AG20443 (cell line): ENCODE data around the gene TAF5L.
"Not testable (repeated sequence)": the region's sequence is repeated elsewhere in the genome, so short reads cannot be mapped to it uniquely, and the experiment has no call there.

Experiments used
- DNase-seq: peaks from one replicate; pipeline ENCODE4 v3.0.0; 2012; ENCODE audit warnings: low spot score, mixed read lengths

TAF5L gene

DNA sequence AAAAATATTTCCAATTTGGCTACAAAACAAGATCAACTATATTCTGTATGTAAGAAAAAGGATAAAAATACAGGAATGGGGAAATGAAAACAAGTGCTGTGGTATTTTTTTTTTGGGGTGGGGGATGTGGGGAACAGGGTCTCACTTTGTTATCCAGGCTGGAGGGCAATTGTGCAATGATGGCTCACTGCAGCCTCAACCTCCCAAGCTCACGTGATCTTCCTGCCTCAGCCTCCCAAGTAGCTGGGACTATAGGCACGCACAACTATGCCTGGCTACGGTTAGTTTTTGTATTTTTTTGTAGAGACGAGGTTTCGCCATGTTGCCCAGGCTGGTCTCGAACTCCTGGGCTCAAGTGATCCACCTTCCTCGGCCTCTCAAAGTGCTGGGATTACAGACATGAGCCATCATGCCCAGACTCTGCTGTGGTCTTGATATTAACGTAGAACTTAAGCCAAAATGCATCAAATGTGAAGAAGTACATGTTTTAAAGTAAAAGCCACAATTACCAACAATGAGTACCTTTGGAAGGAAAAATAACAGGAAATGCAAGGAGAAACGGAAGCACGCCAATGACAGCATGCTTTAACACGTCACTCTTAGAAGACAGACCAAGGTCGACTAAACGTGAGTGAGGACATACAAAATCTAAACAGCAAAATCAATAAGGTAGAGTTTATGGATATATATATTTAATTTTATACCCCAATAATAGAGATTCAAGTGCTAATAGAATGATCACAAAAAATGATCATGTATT is 58.6 kb downstream of the TAF5L start:
- DNase-seq = no peak

DNA sequence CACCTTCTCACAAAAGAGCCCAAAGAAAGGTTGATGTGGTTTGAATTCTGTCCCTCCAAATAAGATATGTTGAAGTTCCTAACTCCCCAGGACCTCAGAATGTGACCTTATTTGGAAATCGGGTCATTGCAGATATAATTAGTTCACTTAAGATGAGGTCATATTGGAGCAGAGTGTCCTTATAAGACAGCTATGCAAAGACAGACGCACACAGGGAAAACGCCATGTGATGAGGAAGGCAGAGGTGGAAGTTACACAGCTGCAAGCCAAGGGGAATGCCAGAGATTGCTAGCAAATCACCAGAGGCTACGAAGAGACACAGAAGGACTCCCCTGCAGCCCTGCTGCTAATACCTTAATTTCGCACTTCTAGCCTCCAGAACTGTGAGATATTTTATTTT is 62.2 kb downstream of the TAF5L start:
- no peak for DNase-seq

DNA sequence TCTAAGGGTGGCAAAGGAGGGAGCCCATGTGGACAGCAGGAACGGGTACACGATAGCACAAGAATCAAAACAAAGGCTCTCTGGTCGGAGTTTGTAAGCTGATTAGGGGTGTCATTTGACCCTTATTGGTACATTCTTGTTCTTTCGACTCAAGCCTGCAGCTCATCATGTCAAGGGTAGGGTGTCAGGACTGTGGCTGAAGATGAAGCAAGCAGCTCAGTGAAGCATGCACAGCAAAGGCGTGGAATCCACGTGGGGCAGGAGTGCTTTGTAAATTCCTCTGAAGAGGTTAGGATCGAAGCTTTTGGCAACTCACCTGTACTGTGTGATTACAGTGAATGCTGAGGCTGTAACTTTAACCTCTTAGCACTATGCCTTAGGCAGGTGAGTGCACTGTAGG is 62.7 kb downstream of the TAF5L start:
- no peak for DNase-seq

DNA sequence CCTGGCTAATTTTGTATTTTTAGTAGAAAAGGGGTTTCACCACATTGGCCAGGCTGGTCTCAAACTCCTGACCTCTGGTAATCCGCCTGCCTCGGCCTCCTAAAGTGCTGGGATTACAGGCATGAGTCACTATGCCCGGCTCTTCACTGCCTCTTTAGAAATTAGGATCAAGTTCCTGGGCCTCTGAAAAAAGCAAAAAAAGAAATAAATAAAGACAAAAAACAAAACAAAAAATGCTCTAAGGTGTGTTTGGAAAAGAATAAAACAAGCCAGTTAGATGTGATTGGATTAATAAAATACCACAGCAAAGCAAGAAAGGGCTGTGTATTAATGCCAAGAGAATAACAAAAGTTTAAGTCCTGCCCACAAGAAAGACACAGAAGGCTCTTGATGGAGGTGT is 63.2 kb downstream of the TAF5L start:
- no peak for DNase-seq

DNA sequence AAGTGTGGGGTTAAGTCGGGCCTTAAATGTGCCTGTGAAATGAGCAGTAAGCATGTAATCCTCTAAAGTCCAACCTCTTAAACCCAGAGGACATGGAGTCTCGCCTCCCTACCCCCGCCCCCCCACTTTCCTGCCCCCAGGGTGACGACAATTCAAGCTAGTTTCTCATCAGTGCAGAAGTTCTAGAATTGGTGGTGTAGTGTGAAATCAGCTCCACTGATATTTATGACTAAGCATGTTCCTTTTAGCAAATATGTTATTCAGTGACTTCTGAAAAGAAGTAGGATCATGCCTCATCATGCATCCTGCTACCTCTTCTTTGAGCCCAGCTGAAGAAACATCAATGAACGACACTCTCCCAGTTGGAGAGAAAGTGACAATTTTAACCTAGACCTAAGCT is 64.8 kb downstream of the TAF5L start:
- no peak for DNase-seq

DNA sequence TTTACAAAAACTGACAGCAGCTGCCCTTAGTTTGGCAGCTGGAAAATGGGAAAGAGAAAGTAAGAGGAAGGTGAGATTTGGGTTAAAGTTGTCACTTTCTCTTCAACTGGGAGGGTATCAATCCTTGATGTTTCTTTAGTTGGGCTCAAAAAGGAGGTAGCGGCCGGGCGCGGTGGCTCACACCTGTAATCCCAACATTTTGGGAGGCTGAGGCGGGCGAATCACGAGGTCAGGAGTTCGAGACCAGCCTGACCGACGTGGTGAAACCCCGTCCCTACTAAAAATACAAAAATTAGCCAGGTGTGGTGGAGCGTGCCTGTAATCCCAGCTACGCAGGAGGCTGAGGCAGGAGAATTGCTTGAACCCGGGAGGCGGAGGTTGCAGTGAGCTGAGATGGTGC is 65.8 kb downstream of the TAF5L start:
- not testable (repeated sequence) for DNase-seq

DNA sequence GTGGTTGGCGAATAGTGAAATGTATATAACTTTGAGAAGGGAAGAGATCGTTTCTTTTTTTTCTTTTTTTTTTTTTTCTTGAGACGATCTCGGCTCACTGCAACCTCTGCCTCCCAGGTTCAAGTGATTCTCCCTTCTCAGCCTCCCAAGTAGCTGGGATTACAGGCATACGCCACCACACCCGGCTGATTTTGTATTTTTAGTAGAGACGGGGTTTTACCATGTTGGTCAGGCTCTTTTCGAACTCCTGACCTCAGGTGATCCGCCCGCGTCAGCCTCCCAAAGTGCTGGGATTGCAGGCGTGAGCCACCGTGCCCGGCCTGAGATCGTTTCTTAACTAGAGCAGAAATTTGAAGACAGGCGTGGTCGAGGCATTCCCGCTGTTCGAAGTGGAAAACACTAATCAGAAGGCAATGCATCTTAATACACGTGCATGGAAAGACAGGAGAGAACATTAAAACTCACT is 66.6 kb downstream of the TAF5L start:
- DNase-seq = not testable (repeated sequence)

DNA sequence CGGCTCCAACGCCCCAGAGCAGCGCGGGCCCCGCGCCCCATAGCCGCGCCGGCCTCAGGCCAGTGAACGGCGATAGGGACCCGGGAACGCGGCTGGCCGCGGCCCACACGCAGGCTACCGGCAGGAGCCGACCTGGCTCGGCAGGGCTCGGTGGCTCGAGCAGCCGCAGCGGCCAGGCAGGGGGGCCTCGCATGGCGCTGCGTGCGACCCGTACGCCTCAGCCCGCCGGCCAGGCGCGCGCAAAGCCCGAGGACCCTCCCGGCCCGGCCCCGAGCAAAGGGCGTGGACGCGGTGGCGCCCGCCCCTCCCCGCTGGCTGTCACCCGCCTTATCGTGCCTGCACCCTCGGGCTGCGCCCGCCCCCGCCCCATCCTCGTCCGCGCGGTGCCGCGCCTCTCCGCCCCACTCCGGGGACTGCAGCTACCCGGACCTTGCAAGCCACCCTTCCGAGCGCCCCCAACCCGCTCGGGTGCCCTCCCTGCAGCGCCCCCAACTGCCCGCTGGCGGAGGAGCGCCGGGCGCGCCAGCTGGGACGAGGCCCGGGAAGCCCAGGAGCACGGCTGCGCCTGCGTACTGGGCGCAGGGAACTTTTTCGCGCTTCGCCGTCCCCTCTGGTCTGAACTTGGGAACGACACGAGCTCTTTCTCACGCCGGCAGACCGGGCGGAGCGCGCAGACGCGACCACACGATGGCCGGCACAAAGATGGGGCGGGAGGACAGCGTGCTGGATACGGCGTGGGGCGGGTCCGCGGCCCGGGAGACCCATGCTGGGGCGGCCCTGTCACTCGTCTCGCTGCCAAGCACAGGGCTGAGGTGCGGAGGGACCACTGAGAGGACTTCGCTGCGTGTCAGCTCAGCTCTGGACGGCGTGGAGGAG is 67.2 kb downstream of the TAF5L start, which contains the start of gene ABCB10:
ABCB10 (minus strand) TSS at position 248 of the 876 bp plus-strand sequence; CDS start at position 193, 55 bp downstream.
- DNase-seq = peak; percentile 100

DNA sequence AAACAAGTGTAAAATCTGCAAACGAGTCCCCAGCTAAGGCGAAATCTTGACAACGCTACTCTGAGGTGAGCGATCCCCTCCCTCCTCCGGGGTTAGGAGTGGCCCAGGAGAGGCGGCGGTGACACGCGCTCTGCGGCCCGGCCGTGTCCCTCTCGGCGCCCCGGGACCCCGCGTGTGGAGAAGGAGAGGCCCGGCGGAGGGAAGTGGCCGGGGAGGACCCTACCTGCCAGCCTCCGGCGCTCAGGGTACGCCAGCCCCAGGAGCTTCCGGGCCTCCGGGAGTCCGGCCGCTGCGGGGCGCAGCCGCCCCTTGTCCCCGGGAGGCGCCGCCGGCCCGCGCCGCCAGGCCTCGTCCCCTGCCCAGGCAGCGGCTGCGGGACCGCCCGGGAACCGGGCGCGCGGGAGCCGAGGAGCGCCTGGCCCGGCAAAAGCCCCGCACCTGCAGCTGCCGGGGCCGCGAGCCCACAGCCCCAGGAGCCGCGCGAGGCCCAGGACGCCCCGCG is 68.0 kb downstream of the TAF5L start:
- peak; percentile 65 for DNase-seq

DNA sequence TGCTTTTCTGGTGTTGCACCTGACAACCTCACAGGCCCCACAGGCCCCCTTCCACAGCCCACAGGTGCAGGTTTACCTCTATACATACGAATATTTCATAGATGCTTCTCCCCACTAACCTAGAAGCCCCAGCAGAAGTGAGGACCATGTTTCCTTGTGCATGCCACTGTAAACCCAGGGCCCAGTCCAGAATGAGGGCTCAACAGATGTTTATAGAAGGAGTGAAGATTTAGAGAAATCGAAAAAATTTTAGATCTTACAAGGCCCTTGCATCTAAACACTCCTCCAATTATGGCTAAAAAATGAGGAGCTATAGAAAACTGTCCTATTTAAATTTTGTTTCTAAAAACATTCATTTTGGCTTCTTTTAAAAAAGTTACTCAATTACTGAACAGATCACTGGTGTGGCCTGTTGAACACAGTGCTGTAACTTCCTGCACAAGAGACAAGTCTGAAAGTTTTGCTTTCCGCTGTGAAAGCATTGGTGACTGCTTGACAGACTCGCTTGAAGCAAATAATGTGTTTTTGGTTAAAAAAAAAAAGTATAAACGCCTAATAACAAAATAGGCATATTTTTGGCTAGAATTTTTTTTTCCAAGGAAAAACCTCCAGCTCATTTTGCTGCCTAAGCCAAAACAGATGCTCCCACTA is 68.6 kb downstream of the TAF5L start:
- DNase-seq = peak; percentile 42

DNA sequence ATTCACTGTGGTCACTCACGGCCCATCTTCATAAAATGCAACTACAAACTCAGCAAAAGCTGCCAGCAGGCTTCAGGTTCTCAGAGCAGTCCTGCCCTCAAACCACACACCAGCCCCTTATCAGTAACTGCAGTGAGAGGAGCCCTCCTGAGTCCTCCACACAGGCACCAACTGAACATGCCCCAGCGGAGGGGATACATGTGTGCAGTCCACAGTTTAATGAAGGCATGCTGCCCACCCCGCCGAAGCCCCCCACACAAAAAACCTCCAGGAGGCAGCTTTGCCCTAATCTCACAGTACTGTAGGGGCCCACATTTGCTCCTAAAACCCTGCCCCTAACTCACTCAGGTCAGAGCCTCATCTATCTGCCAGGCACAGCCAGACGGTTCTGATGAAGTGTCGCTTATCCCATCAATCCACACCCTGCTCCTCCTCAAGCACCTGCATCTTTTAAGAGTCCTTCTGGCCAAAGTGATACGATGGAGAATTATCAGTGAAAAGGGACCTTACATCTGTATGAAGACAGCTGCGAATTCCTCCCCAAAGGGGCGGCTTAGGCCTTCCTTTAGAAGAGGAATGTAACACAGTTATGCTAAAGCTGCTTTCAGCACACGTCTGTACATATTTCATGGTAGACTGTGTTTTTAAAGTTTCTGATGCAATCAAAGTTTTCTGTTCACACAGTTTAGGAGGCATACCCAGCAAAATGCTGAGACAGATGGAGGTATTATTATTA is 70.9 kb downstream of the TAF5L start:
- DNase-seq = no peak

DNA sequence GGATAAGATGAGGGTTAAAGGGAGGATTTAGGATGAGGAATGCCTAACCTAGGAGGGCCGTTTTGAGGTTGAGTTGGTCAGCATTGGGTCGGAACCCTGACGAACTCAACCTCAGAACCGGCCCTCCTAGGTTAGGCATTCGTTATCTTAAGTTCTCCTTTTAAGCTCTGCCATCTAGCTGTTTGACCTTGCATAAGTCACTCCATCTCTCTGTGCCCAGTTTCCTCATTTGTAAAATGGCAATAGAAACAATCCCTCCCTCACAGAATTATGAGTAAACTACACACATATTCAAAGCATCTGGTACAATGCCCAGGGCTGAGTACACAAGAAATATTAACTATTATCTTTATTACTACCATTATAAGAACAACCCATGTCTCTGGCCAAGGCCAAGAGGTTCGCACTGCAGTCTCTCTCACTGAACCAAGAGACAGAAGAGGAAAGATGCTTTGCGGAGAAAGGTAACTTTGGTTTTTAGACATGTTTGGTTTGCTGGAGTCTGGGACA is 72.2 kb downstream of the TAF5L start:
- DNase-seq = no peak

DNA sequence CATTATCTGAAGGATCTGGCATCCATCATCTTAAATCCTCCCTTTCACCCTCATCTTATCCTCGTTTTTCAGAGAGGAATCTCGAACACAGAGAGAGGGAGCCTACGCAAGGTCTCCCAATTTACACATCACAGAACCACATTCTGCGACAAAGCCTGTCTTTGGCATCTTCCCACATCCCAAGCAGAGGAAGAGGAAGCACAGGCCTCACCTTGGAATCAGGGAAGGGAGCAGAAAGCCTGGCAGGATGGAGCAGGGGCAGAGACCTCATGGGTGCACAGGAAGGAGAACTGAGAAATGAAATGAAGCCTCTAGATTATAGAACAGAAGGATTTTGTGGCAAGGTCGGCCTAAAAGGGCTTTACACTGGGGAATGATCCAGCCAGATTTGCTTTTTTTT is 73.2 kb downstream of the TAF5L start:
- DNase-seq = no peak

DNA sequence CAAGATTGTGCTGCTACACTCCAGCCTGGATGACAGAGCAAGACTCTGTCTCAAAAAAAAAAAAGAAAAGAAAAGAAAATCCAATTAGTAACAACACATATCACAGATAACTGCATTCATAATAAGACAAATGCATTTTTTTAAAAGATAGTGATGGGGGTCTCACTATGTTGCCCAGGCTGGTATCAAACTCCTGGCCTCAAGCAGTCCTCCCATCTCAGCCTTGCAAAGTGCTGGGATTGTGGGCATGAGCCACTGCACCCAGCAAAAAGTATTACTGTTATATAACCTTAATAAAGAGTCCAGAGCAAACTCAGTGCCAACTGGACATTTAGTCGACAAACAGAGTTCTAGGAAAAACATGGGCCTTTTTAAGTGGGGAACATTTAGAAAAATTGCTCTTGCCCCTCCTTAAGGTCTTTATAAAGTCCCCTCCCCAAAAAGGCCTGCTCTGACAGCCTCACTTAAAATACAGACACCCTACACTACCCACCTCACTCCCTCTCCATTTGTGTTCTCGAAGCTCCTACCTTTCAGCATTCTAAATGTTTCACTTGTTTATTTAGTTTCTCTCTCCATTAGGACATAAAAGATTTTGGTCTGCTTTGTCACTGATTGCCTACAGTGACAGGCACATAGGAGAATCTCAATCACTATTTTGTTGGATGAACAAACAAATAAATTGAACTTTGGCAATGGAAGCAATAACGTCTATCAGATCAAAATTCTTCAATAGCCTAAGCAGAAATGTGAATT is 74.9 kb downstream of the TAF5L start:
- no peak for DNase-seq

DNA sequence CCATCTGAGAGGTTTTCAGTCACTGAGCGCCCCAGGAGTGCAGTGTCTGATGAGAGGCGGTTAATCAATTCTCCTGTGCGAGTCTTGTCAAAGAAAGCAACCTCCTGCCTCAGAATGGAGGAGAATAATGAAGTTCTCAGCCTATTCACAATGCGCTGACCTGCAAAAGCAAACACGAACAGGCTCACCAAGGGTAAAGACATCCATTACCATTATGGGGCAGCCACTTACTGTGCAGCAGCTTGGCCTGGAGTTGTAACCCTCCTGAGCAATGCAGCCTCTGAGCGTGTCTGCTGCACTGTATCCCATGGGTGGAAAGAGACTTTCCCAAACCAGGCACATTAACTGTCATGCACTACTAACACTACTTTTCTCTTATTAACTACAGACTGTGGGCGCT is 78.4 kb downstream of the TAF5L start:
- no peak for DNase-seq

DNA sequence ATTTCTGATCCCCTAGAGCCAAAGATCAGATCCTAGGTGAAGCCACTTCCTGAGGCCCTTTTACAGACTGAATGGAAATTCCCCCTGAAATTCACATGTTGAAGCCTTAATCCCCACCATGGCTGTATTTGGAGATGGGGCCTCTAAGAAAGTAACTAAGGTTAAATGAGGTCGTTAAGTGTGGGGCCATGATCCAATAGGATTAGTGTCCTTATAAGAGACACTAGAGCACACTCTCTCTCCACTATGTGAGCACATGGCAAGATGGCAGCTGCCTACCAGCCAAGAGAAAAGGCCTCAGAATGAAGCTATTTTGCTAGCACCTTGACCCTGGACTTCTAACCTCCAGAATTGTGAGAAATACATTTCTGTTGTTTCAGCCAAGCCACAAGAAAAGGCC is 81.3 kb downstream of the TAF5L start:
- no peak for DNase-seq
